GM19240 (cell line): ENCODE results near the gene VIT.

ENCODE experiments used
- DNase-seq: peaks from one replicate; pipeline ENCODE4 v3.0.0; 2011; ENCODE audit warnings: low spot score; ENCODE audit not compliant: insufficient read length

Gene VIT

GRCh38 chr2:36857713-36858112 is 161.2 kb downstream of the VIT start:
- no peak for DNase-seq

GRCh38 chr2:36858551-36859365 is 162.3 kb downstream of the VIT start:
- DNase-seq, result no peak

- DNase-seq, result no peak
These were observed 162.9 kb downstream of the VIT start for GRCh38 chr2:36859366-36859792.

- no peak for DNase-seq
These were observed 165.4 kb downstream of the VIT start for GRCh38 chr2:36861896-36862295.
